MCF 10A (cell line): ENCODE data around the gene IL12A. TPM values are rescaled to one million over a fixed set of nuclear protein-coding genes. Genes with fewer than 3 reads are reported as not detected.
A peak's percentile ranks its signal among the peaks of the same experiment; 100 is the strongest.

ENCODE experiments used
- BruUV-seq: library from RNA; stranded (reverse); fragments of 400-500 nt; replicated peaks from 2 replicates; lab custom pipeline; 2021; lab: Mats Ljungman, UMichigan
- CTCF ChIA-PET: fragments of 300-600 bp; sonication (Branson Sonifier 250); formaldehyde crosslinking; extraction: SDS; loops from one replicate; lab custom pipeline; 2021; ENCODE audit warnings: antibody characterized with exemption, inconsistent platforms; lab: Yijun Ruan, JAX
- POLR2A ChIA-PET: fragments of 300-600, 350-650 bp; sonication (Branson Sonifier 250); formaldehyde crosslinking; extraction: SDS; loops from one replicate; lab custom pipeline; 2020; ENCODE audit warnings: antibody characterized with exemption, inconsistent platforms; lab: Yijun Ruan, JAX
- DNase-seq: peaks from one replicate; pipeline ENCODE4 v3.0.0-alpha.2; 2018; ENCODE audit not compliant: unreplicated experiment
- H3K27ac Mint-ChIP-seq: one replicate; pipeline ENCODE4 v1.8.0; 2022; ENCODE audit warnings: mild to moderate bottlenecking, low read depth, mixed read lengths; ENCODE audit not compliant: unreplicated experiment
- H3K27me3 Mint-ChIP-seq: one replicate; pipeline ENCODE4 v1.8.0; 2022; ENCODE audit warnings: mixed read lengths; ENCODE audit not compliant: insufficient read depth, unreplicated experiment
- H3K36me3 Mint-ChIP-seq: one replicate; pipeline ENCODE4 v1.8.0; 2022; ENCODE audit warnings: mild to moderate bottlenecking, moderate library complexity, mixed read lengths; ENCODE audit not compliant: insufficient read depth, unreplicated experiment
- H3K4me1 Mint-ChIP-seq: one replicate; pipeline ENCODE4 v1.8.0; 2022; ENCODE audit warnings: mixed read lengths; ENCODE audit not compliant: insufficient read depth, unreplicated experiment
- H3K4me3 Mint-ChIP-seq: one replicate; pipeline ENCODE4 v1.8.0; 2022; ENCODE audit warnings: mild to moderate bottlenecking, moderate library complexity, mixed read lengths; ENCODE audit not compliant: unreplicated experiment
- H3K9me3 Mint-ChIP-seq: one replicate; pipeline ENCODE4 v1.8.0; 2022; ENCODE audit warnings: mixed read lengths; ENCODE audit not compliant: unreplicated experiment
- CTCF ChIP-seq: fragments of 200-600 bp; IDR thresholded peaks from one replicate; pipeline ENCODE4 v1.8.0; 2022; ENCODE audit warnings: antibody characterized with exemption, mild to moderate bottlenecking; ENCODE audit not compliant: unreplicated experiment
- intact Hi-C: fragments of 100-400 bp; cut with micrococcal nuclease; formaldehyde crosslinking; loops from 2 replicates; pipeline ENCODE4 v1.14.1; 2022
- total RNA-seq: library from RNA; stranded (reverse); gene quantifications from 2 replicates; pipeline ENCODE4 v1.2.3, GENCODE V29; 2022

Gene IL12A
- total RNA-seq, 1 experiment from 2014 or later = 1.7 TPM

GRCh38 chr3:159987291-159987711 is 1.3 kb upstream of the IL12A start:
- peak; percentile 12 for DNase-seq
- Mint-ChIP-seq H3K4me1 (peaks cover 22% of the 10 kb centered on the region), H3K36me3 (no peaks in the 10 kb centered on the region), H3K9me3 (no peaks in the 10 kb centered on the region), H3K27me3 (no peaks in the 10 kb centered on the region), H3K4me3 (no peak overlapping the region), H3K27ac (no peak overlapping the region)
- no peak for TF ChIP-seq CTCF
- ChIA-PET POLR2A (interaction anchor here (1.0 kb wide), 1 partner anchor 462 kb away, joined by 3 read pairs; no protein-coding TSS in a partner anchor), CTCF (interaction anchor here (0.5 to 12.6 kb wide), 34 partner anchors 8 to 930 kb away, joined by 3 to 215 read pairs (median 5); no protein-coding TSS in a partner anchor)
- intact Hi-C loops = loop anchor here (5.0 kb wide), 2 partner anchors 105 to 160 kb away; no protein-coding TSS in a partner anchor
- BruUV-seq = no TSS peak

- Mint-ChIP-seq H3K4me1 (peaks cover 27% of the 10 kb centered on the region), H3K36me3 (no peaks in the 10 kb centered on the region), H3K27ac (no peak overlapping the region), H3K4me3 (no peak overlapping the region), H3K27me3 (no peaks in the 10 kb centered on the region), H3K9me3 (no peaks in the 10 kb centered on the region)
- intact Hi-C loops = loop anchor here (5.0 kb wide), 2 partner anchors 108 to 163 kb away; no protein-coding TSS in a partner anchor
- DNase-seq = no peak
- CTCF ChIA-PET = interaction anchor here (0.5 to 12.6 kb wide), 15 partner anchors 9 to 716 kb away, joined by 3 to 215 read pairs (median 4); no protein-coding TSS in a partner anchor
- POLR2A ChIA-PET = no interaction called here
- no peak for TF ChIP-seq CTCF
- BruUV-seq = no TSS peak
These were observed 1.6 kb downstream of the IL12A start for GRCh38 chr3:159989973-159990846.

DNA sequence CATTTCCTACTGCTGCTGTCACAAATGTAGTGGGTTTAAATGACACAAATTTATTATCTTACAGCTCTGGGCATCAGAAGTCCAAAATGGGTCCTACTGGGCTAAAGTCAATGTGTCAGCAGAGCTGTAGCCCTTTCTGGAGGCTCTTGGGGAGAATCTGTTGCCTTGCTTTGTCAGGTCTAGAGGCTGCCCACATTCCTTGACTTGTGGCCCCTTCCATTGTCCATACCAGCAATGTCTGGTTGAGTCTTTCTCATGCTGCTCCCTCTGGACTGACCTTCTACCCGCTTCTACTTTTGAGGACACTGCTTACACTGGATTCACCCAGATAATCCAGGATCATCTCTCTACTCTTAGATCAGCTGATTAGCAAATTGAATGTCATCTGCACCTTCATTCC is 3.0 kb downstream of the IL12A start:
- no peaks in the 10 kb centered on the region for H3K27me3 Mint-ChIP-seq

More for the DNA sequence above, 3.0 kb downstream of the IL12A start:
- Mint-ChIP-seq H3K27ac (no peak overlapping the region), H3K9me3 (no peaks in the 10 kb centered on the region), H3K4me1 (peaks cover 27% of the 10 kb centered on the region), H3K36me3 (no peaks in the 10 kb centered on the region), H3K4me3 (no peak overlapping the region)
- no TSS peak for BruUV-seq
- DNase-seq = no peak
- CTCF ChIA-PET = interaction anchor here (0.5 to 12.6 kb wide), 11 partner anchors 14 to 421 kb away, joined by 3 to 215 read pairs (median 4); no protein-coding TSS in a partner anchor
- no peak for TF ChIP-seq CTCF
- POLR2A ChIA-PET = interaction anchor here (0.6 to 0.8 kb wide), 2 partner anchors 151 to 259 kb away, joined by 3 read pairs; no protein-coding TSS in a partner anchor
- intact Hi-C loops = no loop called here
